Measurements from ENCODE around the gene ZNF232.
A peak's percentile ranks its signal among the peaks of the same experiment; 100 is the strongest.

DNA sequence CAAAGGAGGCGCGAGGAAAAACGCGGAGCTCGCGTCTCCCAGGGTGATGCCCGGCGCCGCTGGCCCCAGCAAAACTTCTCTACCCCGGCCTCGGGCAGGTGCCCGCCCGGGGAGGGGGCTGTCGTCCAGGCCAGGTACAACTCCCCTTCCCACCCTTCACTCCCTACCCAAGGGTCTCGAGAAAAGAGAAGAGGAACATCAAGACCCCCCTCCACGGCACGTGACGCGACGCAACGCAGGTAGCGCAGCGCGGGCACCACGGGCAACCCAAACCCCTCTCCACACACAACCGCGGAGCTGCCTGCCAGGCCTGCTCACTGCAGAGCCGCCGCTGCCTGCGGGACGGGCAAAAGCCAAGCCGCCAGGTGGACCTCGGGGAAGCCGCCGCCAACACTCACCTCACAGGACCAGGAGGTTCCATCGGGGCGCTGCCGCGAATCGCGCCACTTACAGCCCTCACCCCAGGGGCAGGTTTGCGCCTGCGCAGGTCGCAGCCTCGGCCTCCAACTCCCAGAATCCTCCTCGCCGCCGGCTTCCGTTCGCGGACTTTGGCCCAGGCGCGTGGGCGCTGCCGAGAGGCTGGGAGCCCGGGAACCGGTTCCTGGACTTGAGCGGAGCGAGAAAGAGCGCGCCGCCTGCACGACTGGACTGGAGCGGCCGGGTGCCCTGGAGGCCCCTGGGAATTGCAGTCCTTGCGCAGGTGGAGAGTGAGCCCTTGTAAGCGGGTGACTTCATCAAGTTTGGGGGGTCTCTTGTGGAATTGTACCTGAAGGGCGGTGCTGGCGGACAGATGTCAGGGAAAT lies at the start of gene ZNF232:
- TF ChIP-seq POLR2A (IDR thresholded peaks at IDR 0.05) = peak; percentile 63
- TF ChIP-seq CTCF (IDR thresholded peaks at IDR 0.05) = no peak
